CD1c-positive myeloid dendritic cell (primary cell): ENCODE results near the gene CDH11.

Experiments used
- DNase-seq: peaks from one replicate; pipeline ENCODE4 v3.0.0-alpha.2; 2016; ENCODE audit errors: extremely low spot score

CDH11 gene

DNA sequence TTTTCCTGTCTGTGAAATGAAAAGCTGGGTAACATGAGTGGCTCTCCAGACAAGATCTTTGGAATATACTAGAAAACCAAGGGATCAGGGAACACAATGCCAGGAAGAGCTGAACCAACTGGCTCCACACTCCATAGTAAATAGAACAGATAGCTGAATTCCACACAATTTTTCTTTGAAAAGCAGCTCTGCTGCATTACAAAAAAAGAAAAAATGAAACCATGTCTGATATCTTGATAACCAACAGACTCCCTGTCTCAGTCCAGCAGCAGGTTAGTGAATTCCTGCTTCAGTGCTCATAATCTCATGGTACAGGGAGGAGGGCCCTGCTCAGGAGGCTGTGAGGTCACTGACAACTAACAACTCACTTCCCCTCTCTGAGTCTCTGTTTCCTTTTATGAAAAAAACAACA, 97.1 kb downstream of the CDH11 start:
- no peak for DNase-seq

DNA sequence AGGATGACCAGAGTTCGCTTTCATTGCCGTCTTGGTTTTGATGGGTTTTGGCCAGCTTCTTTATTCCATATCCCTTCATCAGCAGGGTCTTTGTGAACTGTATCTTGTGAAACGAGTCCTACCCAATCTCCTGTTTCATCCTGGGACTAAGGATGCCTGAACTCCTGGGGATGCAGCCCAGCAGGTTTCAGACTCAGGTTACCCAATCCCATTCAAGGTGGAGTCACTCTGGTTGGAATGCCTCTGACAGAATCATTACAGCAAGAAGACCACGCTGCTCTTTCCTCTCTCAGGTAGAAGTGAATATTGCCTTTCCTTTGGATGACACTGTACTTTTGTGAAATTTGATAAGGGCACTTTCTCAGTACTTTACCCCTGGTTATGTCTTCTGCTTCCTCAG, 98.1 kb downstream of the CDH11 start:
- no peak for DNase-seq

DNA sequence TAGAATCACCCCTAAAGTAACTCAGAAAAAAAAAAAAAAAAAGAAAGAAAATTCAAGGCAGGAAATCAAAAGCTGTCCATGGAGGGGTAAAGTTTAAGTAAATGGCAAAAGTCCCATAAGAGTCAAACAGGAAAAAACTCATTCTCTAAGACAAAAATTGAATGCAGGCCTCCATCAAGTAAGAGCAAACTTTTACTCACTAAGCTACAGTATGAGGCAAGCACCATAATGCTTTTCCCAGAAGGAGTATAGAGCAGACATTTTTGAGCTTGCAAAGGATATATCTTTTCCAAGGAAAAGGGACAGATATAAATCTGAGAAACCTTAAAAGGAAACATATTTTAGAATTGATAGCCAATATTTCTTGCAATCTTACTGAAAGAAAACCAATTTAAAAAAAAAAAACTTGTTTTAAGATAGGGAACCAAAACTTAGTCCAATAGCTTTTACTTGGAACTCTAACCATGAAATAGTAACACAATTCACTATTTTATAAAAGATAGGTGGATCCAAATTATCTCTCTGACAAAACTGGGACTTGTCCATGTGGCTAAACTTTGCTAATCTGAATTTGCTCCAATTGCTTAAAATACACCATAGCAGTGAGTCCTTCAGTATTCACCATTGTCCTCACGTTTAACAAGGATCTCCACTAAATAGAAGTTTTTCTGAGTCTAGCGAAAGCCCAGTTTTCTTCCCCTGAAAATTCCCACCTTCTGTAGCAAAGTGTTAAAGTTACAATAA, 99.8 kb downstream of the CDH11 start:
- DNase-seq, result no peak

GRCh38 chr16:65016754-65017153, 105.1 kb downstream of the CDH11 start:
- DNase-seq, result no peak

- no peak for DNase-seq
Measured at GRCh38 chr16:65015599-65015998, 106.3 kb downstream of the CDH11 start.

DNA sequence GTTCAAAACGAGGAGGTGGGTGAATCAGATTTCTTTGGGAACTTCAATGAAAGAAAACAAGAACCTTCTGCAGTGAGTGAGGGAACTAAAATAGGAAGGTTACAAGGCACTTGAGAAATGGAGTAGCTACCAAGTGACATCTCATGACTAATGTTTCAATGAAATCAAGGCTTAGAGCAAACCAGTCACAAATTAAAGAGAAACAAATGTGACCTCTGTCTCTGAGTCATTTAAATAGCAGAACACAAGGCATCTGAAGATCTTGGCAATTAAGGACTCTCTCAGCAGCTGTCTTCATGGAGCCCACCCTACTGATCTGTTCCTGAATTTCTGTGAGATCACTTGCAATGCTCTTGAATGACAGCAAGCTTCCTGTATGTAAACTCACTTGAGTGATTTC, 109.5 kb downstream of the CDH11 start:
- no peak for DNase-seq

DNA sequence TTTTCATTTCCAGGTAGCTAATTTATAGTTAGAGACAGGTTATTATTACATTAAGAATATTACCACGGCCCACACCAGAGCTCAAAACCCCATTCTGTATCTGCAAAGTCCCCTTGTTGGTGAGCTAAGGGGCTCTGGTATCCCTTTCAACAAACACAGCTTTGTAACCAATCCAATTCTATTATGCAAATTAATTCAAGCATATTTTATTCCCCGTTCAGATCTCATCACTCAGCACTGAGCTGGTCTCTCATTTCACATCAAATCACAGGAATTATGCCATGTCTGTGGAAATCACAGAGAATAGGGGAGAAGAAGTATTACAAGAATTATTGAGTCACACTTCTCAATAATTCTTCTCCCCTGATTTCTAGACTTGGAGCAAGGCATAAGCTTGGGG, 111.7 kb downstream of the CDH11 start:
- DNase-seq, result no peak

GRCh38 chr16:65005696-65006095, 116.2 kb downstream of the CDH11 start:
- DNase-seq, result no peak

GRCh38 chr16:65004570-65004969, 117.3 kb downstream of the CDH11 start:
- DNase-seq, result no peak

DNA sequence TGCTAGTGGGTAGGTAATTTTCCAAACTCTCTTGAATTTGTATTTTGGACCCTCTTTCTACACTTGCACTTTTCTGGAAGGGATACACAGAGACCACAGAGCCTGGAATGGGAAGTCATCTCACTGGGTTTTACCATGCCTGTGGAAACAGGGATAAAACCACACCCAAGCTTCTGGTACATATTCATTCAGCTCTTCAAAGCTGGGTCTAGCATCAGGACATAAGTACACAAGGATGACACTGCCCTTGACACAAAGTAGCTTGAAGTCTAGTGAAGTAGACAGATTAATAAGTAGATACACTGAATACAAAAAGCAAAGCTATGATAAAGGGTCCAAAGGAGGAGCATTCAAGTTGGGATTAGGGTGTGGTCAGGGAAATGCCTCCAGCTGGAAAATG, 118.2 kb downstream of the CDH11 start:
- no peak for DNase-seq

DNA sequence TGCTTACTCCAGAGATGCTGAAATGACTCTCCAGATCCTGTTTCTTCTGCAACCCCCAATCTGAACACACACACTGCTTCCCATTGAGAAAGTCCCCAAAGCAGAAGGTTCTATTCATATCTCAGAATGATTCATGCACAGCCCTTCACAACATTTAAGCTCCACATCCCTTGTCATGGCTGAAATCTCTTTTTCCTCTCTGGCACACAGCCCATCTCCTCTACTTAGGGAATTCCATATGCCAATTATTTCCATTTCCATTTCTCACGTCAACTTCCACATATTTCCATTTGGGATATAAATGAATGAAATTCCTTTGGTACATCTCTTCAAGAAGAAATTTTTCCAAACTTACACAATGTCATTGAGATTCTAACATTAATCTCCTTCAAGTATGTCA, 119.6 kb downstream of the CDH11 start:
- no peak for DNase-seq

DNA sequence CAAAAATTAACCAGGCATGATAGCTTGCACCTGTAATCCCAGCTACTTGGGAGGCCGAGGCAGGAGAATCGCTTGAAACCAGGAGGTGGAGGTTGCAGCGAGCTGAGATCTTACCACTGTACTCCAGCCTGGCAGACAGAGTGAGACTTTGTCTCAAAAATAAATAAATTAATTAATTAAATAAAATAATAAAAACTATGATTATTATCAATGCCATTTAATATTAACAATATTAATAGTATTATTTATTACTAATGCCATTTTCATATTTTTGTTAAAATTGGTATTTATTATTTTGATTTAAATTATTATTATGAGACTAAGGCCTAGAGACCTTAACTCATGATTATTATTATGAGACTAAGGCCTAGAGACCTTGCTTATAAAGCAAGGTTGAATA, 121.2 kb downstream of the CDH11 start:
- DNase-seq, result no peak

GRCh38 chr16:64997751-64998150, 124.1 kb downstream of the CDH11 start:
- DNase-seq, result no peak

GRCh38 chr16:64997121-64997520, 124.7 kb downstream of the CDH11 start:
- DNase-seq, result no peak

DNA sequence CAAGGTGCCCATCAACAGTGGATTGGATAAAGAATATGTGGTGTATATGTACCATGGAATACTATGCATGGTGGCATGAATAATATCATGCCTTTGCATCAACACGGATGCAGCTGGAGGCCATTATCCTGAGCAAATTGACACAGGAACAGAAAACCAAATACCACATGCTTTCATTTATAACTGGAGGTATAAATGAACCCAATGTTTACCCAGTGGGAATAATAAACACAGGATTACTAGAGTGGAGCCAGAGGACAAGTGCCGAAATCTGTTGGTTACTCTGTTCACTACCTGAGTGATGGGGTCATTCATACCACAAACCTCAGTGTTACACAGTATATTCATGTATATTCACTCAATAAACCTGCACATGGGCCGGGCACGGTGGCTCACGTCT, 125.2 kb downstream of the CDH11 start:
- DNase-seq, result no peak

GRCh38 chr16:64993464-64993863, 128.4 kb downstream of the CDH11 start:
- no peak for DNase-seq

GRCh38 chr16:64991001-64991400, 130.9 kb downstream of the CDH11 start:
- no peak for DNase-seq

DNA sequence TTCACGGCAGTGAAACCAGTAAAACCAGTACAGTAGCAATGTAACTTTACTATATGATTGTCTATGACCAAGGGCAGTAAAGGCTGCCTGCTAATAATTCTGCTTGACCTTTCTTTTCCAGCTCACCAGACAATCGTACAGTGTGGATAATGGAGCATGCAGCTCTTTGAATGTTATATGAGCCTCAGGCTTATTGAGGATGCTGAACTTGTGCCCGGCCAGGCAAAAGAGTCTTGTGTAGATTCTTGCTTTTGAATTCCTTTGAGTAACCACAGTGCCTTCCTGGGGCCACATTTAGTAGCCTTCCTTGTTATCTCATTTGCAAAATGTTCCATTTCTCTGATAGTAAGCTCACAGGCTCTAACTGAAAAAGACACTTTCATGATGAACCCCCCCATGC, 131.8 kb downstream of the CDH11 start:
- no peak for DNase-seq

DNA sequence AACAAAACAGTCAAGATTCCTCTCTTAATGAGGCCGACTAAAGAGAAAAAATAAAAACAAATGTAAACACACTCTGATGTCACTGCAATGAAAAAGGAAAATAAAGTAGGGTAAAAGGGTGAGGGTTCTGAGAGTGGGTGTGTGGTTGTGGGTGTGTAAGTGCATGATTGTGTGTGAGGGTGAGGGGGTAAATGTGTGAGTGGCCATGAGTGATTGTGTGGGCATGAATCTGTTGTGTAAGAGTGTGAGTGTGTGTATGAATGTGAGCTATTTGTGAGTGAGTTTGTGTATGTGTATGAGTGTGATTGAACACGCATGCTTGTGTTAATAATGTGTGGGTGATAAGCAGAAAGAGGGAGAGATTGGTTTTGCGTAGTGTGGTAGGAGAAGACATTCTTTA, 132.8 kb downstream of the CDH11 start:
- no peak for DNase-seq

- DNase-seq, result no peak
Measured at GRCh38 chr16:64983963-64984362, 137.9 kb downstream of the CDH11 start.

DNA sequence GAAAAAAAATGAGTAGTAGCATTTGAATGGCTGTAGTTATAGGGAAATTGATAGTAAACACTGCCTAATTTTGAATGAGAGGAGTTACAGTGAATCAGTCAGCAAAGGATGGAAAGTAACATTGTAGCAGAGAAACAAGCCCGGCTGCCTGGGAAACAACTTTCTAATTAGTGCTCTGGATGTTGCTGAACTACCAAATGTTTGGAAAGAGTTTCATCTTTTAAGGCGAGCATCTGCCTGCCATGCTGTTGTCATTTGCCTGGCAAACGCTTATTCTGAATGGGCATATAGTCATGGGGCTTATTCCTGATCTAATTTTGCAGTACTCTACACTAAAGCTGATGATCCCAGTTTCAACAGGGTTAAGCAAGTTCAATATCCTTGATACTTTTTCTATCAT, 138.6 kb downstream of the CDH11 start:
- DNase-seq, result no peak

DNA sequence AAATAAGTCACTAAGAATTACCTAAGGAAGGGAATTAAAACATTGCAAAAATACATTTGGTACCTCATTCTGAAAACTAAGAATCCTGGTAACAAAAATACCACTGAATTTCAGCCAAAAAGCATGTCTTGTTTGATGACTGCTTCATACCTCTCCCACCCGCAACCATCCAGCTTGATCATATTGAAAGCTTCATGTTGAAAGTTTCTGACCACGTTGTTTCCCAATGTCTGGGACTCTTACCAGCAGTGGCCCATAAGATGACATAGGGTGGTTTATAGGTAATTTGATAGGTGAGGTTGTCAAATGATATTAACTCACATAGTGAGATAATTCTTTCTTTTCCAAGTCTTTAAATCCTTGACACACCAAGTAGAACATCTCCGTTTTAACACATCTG, 139.3 kb downstream of the CDH11 start:
- DNase-seq, result no peak

- DNase-seq, result no peak
Measured at GRCh38 chr16:64981568-64982281, 140.1 kb downstream of the CDH11 start.
